Muscle of leg (tissue), 11 donors: ENCODE data around the gene CDH13. TPM values are rescaled to one million over a fixed set of nuclear protein-coding genes. Genes with fewer than 3 reads are reported as not detected.

Experiments
- DNase-seq: peaks from one replicate; pipeline ENCODE4 v3.0.0; 2013
- H3K27ac ChIP-seq: one replicate; pipeline ENCODE4 v1.5.1; 2013; ENCODE audit warnings: mild to moderate bottlenecking, low read length, control low read depth
- H3K27me3 ChIP-seq: one replicate; pipeline ENCODE4 v1.6.1; 2013; ENCODE audit warnings: low read length; ENCODE audit not compliant: control insufficient read depth, insufficient read depth
- H3K36me3 ChIP-seq: one replicate; pipeline ENCODE4 v1.6.1; 2013; ENCODE audit warnings: low read length; ENCODE audit not compliant: control insufficient read depth, insufficient read depth
- H3K4me1 ChIP-seq: one replicate; pipeline ENCODE4 v1.6.1; 2013; ENCODE audit warnings: low read length; ENCODE audit not compliant: control insufficient read depth, insufficient read depth
- H3K4me3 ChIP-seq: one replicate; pipeline ENCODE4 v1.5.1; 2013; ENCODE audit warnings: low read length, control low read depth
- H3K9me3 ChIP-seq: replicated peaks from 2 replicates; pipeline ENCODE4 v1.6.1; 2013; ENCODE audit warnings: low read depth, low read length; ENCODE audit not compliant: control insufficient read depth
- WGBS: methylation state at CpG from one replicate; pipeline ENCODE4 v1.1.5; 2013; ENCODE audit warnings: missing lambda C conversion rate; ENCODE audit not compliant: insufficient coverage; 5-methylcytosine and 5-hydroxymethylcytosine counted together
- polyA plus RNA-seq, 8 donors: library from polyadenylated mRNA; unstranded; fragments of 120-200 nt; gene quantifications; one replicate each; pipeline versions ENCODE4 v1.2.1 to v1.2.3, GENCODE V29; 2013; ENCODE audit warnings: inconsistent platforms in 1 of 8, low replicate concordance in 1 of 8; ENCODE audit not compliant: insufficient read length in 8 of 8, insufficient read depth in 1 of 8
- total RNA-seq: library from RNA; stranded (reverse); fragments of 120-200 nt; gene quantifications from one replicate; pipeline ENCODE4 v1.2.4, GENCODE V29; 2013

CDH13 gene
- total and polyA plus RNA-seq, 9 donors, result 30.5 to 55.7 (median 47.9) TPM

GRCh38 chr16:83698964-83699363 lies 1072.2 kb downstream of the CDH13 start:
- no peaks in the 10 kb centered on the region for H3K27me3 ChIP-seq
- no peaks in the 10 kb centered on the region for H3K36me3 ChIP-seq
- 89% methylated on average over 4 of the region's 4 CpGs for WGBS
- peaks cover 4% of the 10 kb centered on the region for H3K4me1 ChIP-seq
- H3K4me3 ChIP-seq, result no peak overlapping the region
- DNase-seq, result no peak
- H3K27ac ChIP-seq, result no peak overlapping the region
- no peaks in the 10 kb centered on the region for H3K9me3 ChIP-seq

- no peaks in the 10 kb centered on the region for H3K9me3 ChIP-seq
- H3K27me3 ChIP-seq, result no peaks in the 10 kb centered on the region
- H3K4me3 ChIP-seq, result no peak overlapping the region
- peaks cover 4% of the 10 kb centered on the region for H3K4me1 ChIP-seq
- WGBS, result 61% methylated on average over 3 of the region's 4 CpGs
- no peaks in the 10 kb centered on the region for H3K36me3 ChIP-seq
- H3K27ac ChIP-seq, result no peak overlapping the region
- DNase-seq, result no peak
These were observed 1073.0 kb downstream of the CDH13 start for GRCh38 chr16:83699817-83700216.

GRCh38 chr16:83700918-83701317 lies 1074.1 kb downstream of the CDH13 start:
- no peak overlapping the region for H3K27ac ChIP-seq
- no peak overlapping the region for H3K4me3 ChIP-seq
- 58% methylated on average over 2 of the region's 7 CpGs for WGBS
- no peaks in the 10 kb centered on the region for H3K27me3 ChIP-seq
- no peak for DNase-seq
- H3K36me3 ChIP-seq, result no peaks in the 10 kb centered on the region
- peaks cover 4% of the 10 kb centered on the region for H3K4me1 ChIP-seq
- no peaks in the 10 kb centered on the region for H3K9me3 ChIP-seq

GRCh38 chr16:83701494-83701893 lies 1074.7 kb downstream of the CDH13 start:
- DNase-seq, result peak; percentile 77
- H3K27me3 ChIP-seq, result no peaks in the 10 kb centered on the region
- H3K4me3 ChIP-seq, result no peak overlapping the region
- H3K4me1 ChIP-seq, result peaks cover 4% of the 10 kb centered on the region
- H3K27ac ChIP-seq, result no peak overlapping the region
- H3K9me3 ChIP-seq, result no peaks in the 10 kb centered on the region
- H3K36me3 ChIP-seq, result no peaks in the 10 kb centered on the region
- WGBS, result 14% methylated on average over 7 of the region's 9 CpGs

- H3K4me1 ChIP-seq, result peaks cover 4% of the 10 kb centered on the region
- no peak overlapping the region for H3K27ac ChIP-seq
- no peaks in the 10 kb centered on the region for H3K9me3 ChIP-seq
- peak; percentile 24 for DNase-seq
- no peak overlapping the region for H3K4me3 ChIP-seq
- no peaks in the 10 kb centered on the region for H3K36me3 ChIP-seq
- H3K27me3 ChIP-seq, result no peaks in the 10 kb centered on the region
These were observed 1077.9 kb downstream of the CDH13 start for GRCh38 chr16:83704656-83705055.

- Histone ChIP-seq H3K4me1 (peaks cover 4% of the 10 kb centered on the region), H3K9me3 (no peaks in the 10 kb centered on the region), H3K4me3 (no peak overlapping the region), H3K36me3 (no peaks in the 10 kb centered on the region), H3K27ac (no peak overlapping the region), H3K27me3 (no peaks in the 10 kb centered on the region)
- WGBS, result 76% methylated on average over 3 of the region's 4 CpGs
- DNase-seq, result no peak
These were observed 1079.1 kb downstream of the CDH13 start for GRCh38 chr16:83705856-83706255.

- DNase-seq, result no peak
- Histone ChIP-seq H3K27ac (no peak overlapping the region), H3K36me3 (no peaks in the 10 kb centered on the region), H3K4me3 (no peak overlapping the region), H3K9me3 (no peaks in the 10 kb centered on the region), H3K27me3 (no peaks in the 10 kb centered on the region), H3K4me1 (peaks cover 4% of the 10 kb centered on the region)
- WGBS, result 95% methylated on average over 2 of the region's 4 CpGs
These were observed 1079.6 kb downstream of the CDH13 start for GRCh38 chr16:83706394-83706793.

GRCh38 chr16:83711069-83711468 lies 1084.3 kb downstream of the CDH13 start:
- Histone ChIP-seq H3K4me1 (no peaks in the 10 kb centered on the region), H3K27ac (no peak overlapping the region), H3K9me3 (no peaks in the 10 kb centered on the region), H3K4me3 (no peak overlapping the region), H3K27me3 (no peaks in the 10 kb centered on the region), H3K36me3 (no peaks in the 10 kb centered on the region)
- 71% methylated on average over 3 of the region's 3 CpGs for WGBS
- DNase-seq, result no peak

- no peak for DNase-seq
- H3K27me3 ChIP-seq, result no peaks in the 10 kb centered on the region
- WGBS, result 73% methylated on average over 3 of the region's 4 CpGs
- H3K4me1 ChIP-seq, result peaks cover 10% of the 10 kb centered on the region
- H3K4me3 ChIP-seq, result no peak overlapping the region
- H3K9me3 ChIP-seq, result no peaks in the 10 kb centered on the region
- no peaks in the 10 kb centered on the region for H3K36me3 ChIP-seq
- no peak overlapping the region for H3K27ac ChIP-seq
These were observed 1086.8 kb downstream of the CDH13 start for GRCh38 chr16:83713597-83713996.

GRCh38 chr16:83714286-83714685 lies 1087.5 kb downstream of the CDH13 start:
- H3K36me3 ChIP-seq, result no peaks in the 10 kb centered on the region
- no peak for DNase-seq
- no peak overlapping the region for H3K27ac ChIP-seq
- H3K27me3 ChIP-seq, result no peaks in the 10 kb centered on the region
- WGBS, result no CpG with 5 or more reads among the region's 4 CpGs
- no peak overlapping the region for H3K4me3 ChIP-seq
- no peaks in the 10 kb centered on the region for H3K9me3 ChIP-seq
- H3K4me1 ChIP-seq, result peaks cover 10% of the 10 kb centered on the region

GRCh38 chr16:83715217-83715920 lies 1088.6 kb downstream of the CDH13 start:
- H3K4me1 ChIP-seq, result peaks cover 10% of the 10 kb centered on the region
- DNase-seq, result peak; percentile 31
- H3K36me3 ChIP-seq, result no peaks in the 10 kb centered on the region
- no peaks in the 10 kb centered on the region for H3K9me3 ChIP-seq
- 67% methylated on average over 6 of the region's 14 CpGs for WGBS
- no peak overlapping the region for H3K4me3 ChIP-seq
- peak overlapping the region; percentile 31 for H3K27ac ChIP-seq
- H3K27me3 ChIP-seq, result no peaks in the 10 kb centered on the region
